Peyer's patch (tissue), 4 donors: ENCODE results near the gene RMND1.

Source experiments
- CTCF ChIP-seq, 6 experiments: fragments of 450-650 bp in 4 of 6; fragments of 200-600 bp in 2 of 6; sonication (generic) in 1 of 6; IDR thresholded peaks; one replicate each; pipeline ENCODE4 v1.5.1; 2017 to 2019; ENCODE audit warnings: antibody characterized with exemption in 6 of 6, mild to moderate bottlenecking in 3 of 6, moderate library complexity in 1 of 6
- POLR2A ChIP-seq, 2 donors: fragments of 450-650 bp; IDR thresholded peaks; one replicate each; pipeline ENCODE4 v1.5.1; 2017; ENCODE audit warnings: antibody characterized with exemption in 2 of 2, mild to moderate bottlenecking in 2 of 2, moderate library complexity in 2 of 2

GRCh38 chr6:151494235-151494935 is 42.5 kb upstream of the RMND1 start:
- TF ChIP-seq CTCF (IDR thresholded peaks at IDR 0.05) (no peak), POLR2A (IDR thresholded peaks at IDR 0.05) (no peak)
